PC-3 (cell line): ENCODE measurements around the gene SHANK2. TPM values are rescaled to one million over a fixed set of nuclear protein-coding genes. Genes with fewer than 3 reads are reported as not detected.

Source experiments
- ATAC-seq: fragments of 200-7000 bp; cut with Tn5 transposase; 2 replicates; pipeline ENCODE4 v1.9.1; 2020; ENCODE audit warnings: mild to moderate bottlenecking, moderate library complexity
- BruUV-seq: library from RNA; stranded (reverse); fragments of 400-500 nt; replicated peaks from 2 replicates; lab custom pipeline; 2021; lab: Mats Ljungman, UMichigan
- CTCF ChIA-PET: fragments of 300-600 bp; sonication (Branson Sonifier 250); formaldehyde crosslinking; loops from one replicate; lab custom pipeline; 2022; ENCODE audit warnings: antibody characterized with exemption; lab: Charles Lee
- POLR2A ChIA-PET: fragments of 300-600 bp; sonication (Branson Sonifier 250); formaldehyde crosslinking; loops from one replicate; lab custom pipeline; 2022; ENCODE audit warnings: antibody characterized with exemption; ENCODE audit not compliant: unreplicated experiment; lab: Charles Lee
- DNase-seq: peaks from one replicate; pipeline ENCODE4 v3.0.0-alpha.2; 2015
- H2AFZ ChIP-seq: fragments of 300-600 bp; sonication (generic); 2 replicates; pipeline ENCODE4 v1.6.0; 2016; ENCODE audit warnings: antibody characterized with exemption, low read length
- H3F3A ChIP-seq: fragments of 300-600 bp; sonication (generic); one replicate; pipeline ENCODE4 v1.6.0; 2017; ENCODE audit warnings: antibody characterized with exemption, low read length, control low read depth, mild to moderate bottlenecking; ENCODE audit not compliant: unreplicated experiment
- H3K27ac ChIP-seq: fragments of 300-600 bp; sonication (generic); 2 replicates; pipeline ENCODE4 v1.5.1; 2016; ENCODE audit warnings: mild to moderate bottlenecking, low read length
- H3K27me3 ChIP-seq: fragments of 300-600 bp; sonication (generic); 2 replicates; pipeline ENCODE4 v1.6.1; 2016; ENCODE audit warnings: low read length, mixed read lengths
- H3K36me3 ChIP-seq: fragments of 300-600 bp; sonication (generic); 2 replicates; pipeline ENCODE4 v1.6.1; 2016; ENCODE audit warnings: low read depth, mixed run types, low read length, mixed read lengths
- H3K4me1 ChIP-seq: fragments of 300-600 bp; sonication (generic); 2 replicates; pipeline ENCODE4 v1.5.1; 2016; ENCODE audit warnings: low read length; ENCODE audit not compliant: insufficient read depth
- H3K4me2 ChIP-seq: fragments of 300-600 bp; sonication (generic); 2 replicates; pipeline ENCODE4 v1.6.0; 2016; ENCODE audit warnings: low read length
- H3K4me3 ChIP-seq: fragments of 300-600 bp; sonication (generic); 2 replicates; pipeline ENCODE4 v1.5.1; 2016; ENCODE audit warnings: mild to moderate bottlenecking, low read length, mixed read lengths
- H3K79me2 ChIP-seq: fragments of 300-600 bp; sonication (generic); 2 replicates; pipeline ENCODE4 v1.6.1; 2017; ENCODE audit warnings: low read length, mixed read lengths
- H3K9ac ChIP-seq: fragments of 300-600 bp; sonication (generic); 2 replicates; pipeline ENCODE4 v1.6.0; 2016; ENCODE audit warnings: mild to moderate bottlenecking, low read length
- H3K9me2 ChIP-seq: fragments of 300-600 bp; sonication (generic); replicated peaks from 2 replicates; pipeline ENCODE4 v1.6.1; 2016; ENCODE audit warnings: mixed run types, low read length, mixed read lengths
- H3K9me3 ChIP-seq: fragments of 300-600 bp; sonication (generic); 2 replicates; pipeline ENCODE4 v1.6.1; 2016; ENCODE audit warnings: low read length, mixed read lengths
- H4K20me1 ChIP-seq: fragments of 300-600 bp; sonication (generic); 2 replicates; pipeline ENCODE4 v1.6.1; 2016; ENCODE audit warnings: low read length, mixed read lengths
- CTCF ChIP-seq: fragments of 300-600 bp; sonication (generic); conservative IDR thresholded peaks from 2 replicates; pipeline ENCODE4 v1.5.1; 2017; ENCODE audit warnings: antibody characterized with exemption, low read depth, mild to moderate bottlenecking, low read length
- EZH2 ChIP-seq: fragments of 300-600 bp; sonication (generic); IDR thresholded peaks from one replicate; pipeline ENCODE4 v1.6.1; 2017; ENCODE audit warnings: antibody characterized with exemption, mild to moderate bottlenecking, low read length; ENCODE audit not compliant: unreplicated experiment
- EZH2phosphoT487 ChIP-seq: fragments of 300-600 bp; sonication (generic); IDR thresholded peaks from 2 replicates; pipeline ENCODE4 v1.6.1; 2018; ENCODE audit warnings: mild to moderate bottlenecking, antibody characterized with exemption, low read length, borderline replicate concordance
- intact Hi-C: fragments of 100-400 bp; cut with micrococcal nuclease; formaldehyde crosslinking; loops from 2 replicates; pipeline ENCODE4 v1.9.0; 2023
- total RNA-seq: library from RNA; depleted of rRNA; stranded (reverse); fragments of >200 nt; gene quantifications from 2 replicates; pipeline ENCODE4 v1.2.3, GENCODE V29; 2014

The SHANK2 gene
- total RNA-seq, 1 experiment from 2014 or later: 45.0 TPM

GRCh38 chr11:71214553-71215424 lies 37.6 kb downstream of the SHANK2 start:
- Histone ChIP-seq H3K27ac (no peak overlapping the region), H3K9ac (no peak overlapping the region), H4K20me1 (no peaks in the 10 kb centered on the region), H3K27me3 (no peaks in the 10 kb centered on the region), H2AFZ (no peak overlapping the region), H3K4me1 (no peaks in the 10 kb centered on the region), H3K4me2 (no peak overlapping the region), H3K9me2 (no peaks in the 10 kb centered on the region), H3K79me2 (no peaks in the 10 kb centered on the region), H3F3A (no peaks in the 10 kb centered on the region), H3K36me3 (no peaks in the 10 kb centered on the region), H3K4me3 (no peak overlapping the region), H3K9me3 (no peaks in the 10 kb centered on the region)
- intact Hi-C loops: no loop called here
- DNase-seq (no peak), ATAC-seq (no peak)
- TF ChIP-seq EZH2phosphoT487 (no peak), CTCF (no peak), EZH2 (no peak)
- ChIA-PET POLR2A (no interaction called here), CTCF (no interaction called here)
- no TSS peak for BruUV-seq

GRCh38 chr11:71213696-71214552 lies 38.5 kb downstream of the SHANK2 start:
- no peaks in the 10 kb centered on the region for H4K20me1 ChIP-seq
- no peak overlapping the region for H3K4me3 ChIP-seq
- ChIA-PET CTCF (no interaction called here), POLR2A (no interaction called here)
- no peaks in the 10 kb centered on the region for H3K9me2 ChIP-seq
- H3K4me1 ChIP-seq: no peaks in the 10 kb centered on the region
- H3K79me2 ChIP-seq: no peaks in the 10 kb centered on the region
- BruUV-seq: no TSS peak
- intact Hi-C loops: no loop called here
- ATAC-seq: no peak
- H3K9ac ChIP-seq: no peak overlapping the region
- no peaks in the 10 kb centered on the region for H3F3A ChIP-seq
- H2AFZ ChIP-seq: no peak overlapping the region
- no peak overlapping the region for H3K27ac ChIP-seq
- H3K9me3 ChIP-seq: no peaks in the 10 kb centered on the region
- H3K27me3 ChIP-seq: no peaks in the 10 kb centered on the region
- no peak for TF ChIP-seq EZH2phosphoT487
- no peak for TF ChIP-seq EZH2
- TF ChIP-seq CTCF: no peak
- H3K36me3 ChIP-seq: no peaks in the 10 kb centered on the region
- no peak overlapping the region for H3K4me2 ChIP-seq
- no peak for DNase-seq
